ENCODE data around the gene C22orf15.

Gene C22orf15

DNA sequence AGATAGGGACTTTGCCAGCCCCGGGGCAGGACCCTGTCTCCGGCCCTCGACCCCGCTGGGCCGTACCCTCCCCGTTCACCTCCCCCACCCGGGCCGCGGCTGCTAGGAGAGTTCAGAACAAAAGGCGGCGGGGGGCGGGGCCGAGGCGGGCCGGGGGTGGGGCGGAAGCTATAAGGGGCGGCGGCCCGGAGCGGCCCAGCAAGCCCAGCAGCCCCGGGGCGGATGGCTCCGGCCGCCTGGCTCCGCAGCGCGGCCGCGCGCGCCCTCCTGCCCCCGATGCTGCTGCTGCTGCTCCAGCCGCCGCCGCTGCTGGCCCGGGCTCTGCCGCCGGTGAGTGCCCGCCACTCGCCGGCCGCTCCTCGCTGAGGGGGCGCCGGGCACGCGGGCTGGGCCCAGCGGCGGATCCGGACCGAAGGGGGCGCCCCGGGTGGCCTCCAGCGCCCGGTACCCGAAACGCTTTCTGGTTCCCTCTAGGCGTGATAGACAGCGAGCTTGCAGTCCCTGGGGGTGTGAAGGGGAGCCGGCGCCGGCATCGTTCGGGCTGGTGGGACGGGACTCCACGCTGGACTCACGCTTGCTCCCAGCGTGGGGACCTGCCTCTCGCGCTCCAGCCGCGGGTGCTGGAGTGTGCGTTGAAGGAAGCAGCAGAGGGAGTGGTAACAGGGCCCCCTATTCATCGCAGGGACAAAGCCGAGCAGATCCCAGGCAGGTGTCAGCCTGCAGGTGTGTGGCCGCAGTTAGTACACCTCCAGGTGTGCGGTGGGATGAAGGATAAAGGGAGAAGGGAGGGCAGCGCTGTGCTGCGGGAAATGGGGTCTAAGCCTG, 10.1 kb downstream of the C22orf15 start, which contains the start of gene MMP11:
TSS of gene MMP11 (plus strand) at position 201 of the 825 bp plus-strand sequence. CDS start at position 223, 22 bp downstream.
- DNase-seq (ENCODE audit: low read depth): peak; percentile 38

DNA sequence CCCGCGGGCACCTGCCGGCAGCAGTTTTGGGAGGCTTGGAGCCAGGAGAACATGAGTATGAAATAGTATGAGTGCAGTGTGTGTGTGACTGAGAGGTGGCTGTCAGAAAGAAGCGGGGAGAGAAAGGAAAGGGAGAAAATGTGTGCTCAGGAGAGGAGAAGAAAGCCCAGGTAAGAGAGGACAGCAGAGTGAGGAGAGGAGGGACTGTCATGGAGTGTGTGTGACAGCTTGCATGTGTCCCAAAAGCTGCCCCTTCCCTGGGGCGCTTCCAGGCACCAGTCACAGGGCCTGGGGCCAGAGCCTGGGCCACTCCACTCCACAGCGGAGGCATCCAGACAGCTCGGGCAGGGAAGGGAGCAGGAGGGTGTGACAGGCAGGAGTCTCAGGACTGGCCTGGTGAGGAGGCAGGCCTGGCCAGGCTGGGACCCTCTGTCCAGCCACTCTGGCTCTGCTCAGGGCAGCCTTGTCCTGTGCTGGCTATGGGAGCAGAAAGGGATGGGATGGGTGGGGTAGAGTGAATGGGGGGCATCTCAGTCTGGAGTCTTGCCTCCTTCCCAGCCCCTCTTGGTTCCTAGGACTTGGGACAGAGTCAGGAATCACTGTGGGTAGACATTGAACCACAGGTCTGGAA, 10.8 kb downstream of the C22orf15 start:
- no peak for DNase-seq (ENCODE audit: low read depth)

DNA sequence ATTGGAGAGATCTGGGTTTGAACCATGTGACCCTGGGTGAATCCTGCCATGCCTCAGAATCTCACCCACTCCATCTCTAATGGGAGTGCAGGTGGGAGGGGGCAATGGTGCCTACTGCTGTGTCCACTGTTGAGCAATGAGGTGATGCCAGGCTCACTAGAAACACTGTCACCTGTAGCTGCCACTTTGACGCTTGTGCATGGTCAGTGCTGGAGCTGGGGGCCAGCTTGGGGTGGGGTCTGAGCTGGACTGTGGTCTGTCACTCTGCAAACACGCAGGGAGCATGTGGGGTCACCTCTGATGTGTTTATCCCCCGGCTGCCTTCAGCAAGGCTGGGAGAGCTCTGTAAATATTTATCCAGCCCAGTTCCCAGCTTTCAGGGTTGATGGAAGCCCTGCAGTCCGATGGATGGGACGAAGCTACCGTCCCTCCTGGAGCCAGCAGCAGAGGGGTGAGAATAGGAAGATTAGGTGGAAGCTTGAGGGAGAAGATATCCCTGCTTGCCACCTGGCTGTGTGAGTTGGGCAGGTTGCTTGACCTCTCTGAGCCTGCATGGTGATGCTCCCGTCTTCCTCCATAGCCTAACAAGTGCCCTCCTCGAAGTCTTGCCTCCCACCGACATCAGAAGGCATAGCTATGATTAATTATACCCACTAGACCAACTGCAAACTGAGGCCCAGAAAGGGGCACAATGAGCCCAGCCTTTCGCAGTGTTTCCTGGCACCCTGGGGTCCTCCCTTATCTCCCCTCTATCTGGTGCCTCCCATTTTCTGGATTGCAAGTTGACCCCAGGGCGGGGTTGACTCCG, 11.5 kb downstream of the C22orf15 start:
- no peak for DNase-seq (ENCODE audit: low read depth)

DNA sequence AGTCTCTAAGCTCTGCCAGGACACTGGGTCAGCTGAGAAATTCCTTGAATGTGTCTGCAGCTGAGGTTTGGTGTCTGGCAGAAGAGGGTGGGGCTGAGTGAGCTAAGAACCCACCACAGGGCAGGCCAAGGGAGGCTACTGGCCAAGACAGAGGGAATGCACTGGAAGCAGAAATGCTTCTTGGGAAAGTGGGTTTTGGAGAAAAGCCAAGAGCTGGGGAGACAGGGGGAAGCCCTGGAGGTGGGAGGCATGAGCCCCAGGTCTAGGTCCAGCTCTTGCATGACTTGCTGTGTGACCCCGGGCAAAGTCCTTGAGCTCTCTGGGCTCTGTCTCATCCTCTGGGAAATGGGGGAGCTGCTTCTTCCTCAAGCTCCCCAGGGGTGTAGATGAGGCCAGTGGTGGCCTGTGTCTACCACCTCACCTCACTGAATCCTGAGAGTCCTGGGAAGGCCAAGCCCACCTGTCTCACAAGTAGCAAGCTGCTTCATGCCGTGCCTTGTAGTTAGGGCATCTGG, 12.2 kb downstream of the C22orf15 start:
- DNase-seq (ENCODE audit: low read depth): no peak

DNA sequence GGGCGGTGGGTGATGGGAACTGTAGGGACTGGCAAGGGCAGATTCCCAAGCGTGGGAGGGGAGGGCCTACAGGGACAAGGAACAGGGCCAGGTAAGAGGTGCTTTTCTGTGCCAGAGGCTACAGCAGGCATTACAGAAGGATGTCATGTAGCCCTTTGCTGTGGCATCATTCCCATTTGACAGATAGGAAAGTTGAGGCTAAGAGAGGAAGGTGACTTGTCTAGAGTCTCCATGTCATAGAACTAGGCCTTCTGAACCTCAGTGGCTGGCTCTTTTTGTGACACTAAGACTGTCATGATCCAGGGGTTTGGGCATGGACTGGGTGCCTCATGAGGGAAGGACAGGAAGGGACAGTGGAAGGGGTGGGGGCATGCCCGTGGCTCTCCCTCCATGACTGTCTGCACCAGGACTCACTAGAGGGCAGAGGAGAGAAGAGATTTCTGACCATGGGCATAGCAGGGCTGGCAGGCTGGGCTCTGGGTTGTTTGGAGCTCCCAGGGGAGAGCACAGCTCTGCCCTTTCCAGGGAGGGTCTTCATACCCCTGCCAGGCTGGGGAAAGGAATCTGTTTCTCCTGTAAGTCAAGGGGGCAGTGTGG, 13.1 kb downstream of the C22orf15 start:
- no peak for DNase-seq (ENCODE audit: low read depth)

DNA sequence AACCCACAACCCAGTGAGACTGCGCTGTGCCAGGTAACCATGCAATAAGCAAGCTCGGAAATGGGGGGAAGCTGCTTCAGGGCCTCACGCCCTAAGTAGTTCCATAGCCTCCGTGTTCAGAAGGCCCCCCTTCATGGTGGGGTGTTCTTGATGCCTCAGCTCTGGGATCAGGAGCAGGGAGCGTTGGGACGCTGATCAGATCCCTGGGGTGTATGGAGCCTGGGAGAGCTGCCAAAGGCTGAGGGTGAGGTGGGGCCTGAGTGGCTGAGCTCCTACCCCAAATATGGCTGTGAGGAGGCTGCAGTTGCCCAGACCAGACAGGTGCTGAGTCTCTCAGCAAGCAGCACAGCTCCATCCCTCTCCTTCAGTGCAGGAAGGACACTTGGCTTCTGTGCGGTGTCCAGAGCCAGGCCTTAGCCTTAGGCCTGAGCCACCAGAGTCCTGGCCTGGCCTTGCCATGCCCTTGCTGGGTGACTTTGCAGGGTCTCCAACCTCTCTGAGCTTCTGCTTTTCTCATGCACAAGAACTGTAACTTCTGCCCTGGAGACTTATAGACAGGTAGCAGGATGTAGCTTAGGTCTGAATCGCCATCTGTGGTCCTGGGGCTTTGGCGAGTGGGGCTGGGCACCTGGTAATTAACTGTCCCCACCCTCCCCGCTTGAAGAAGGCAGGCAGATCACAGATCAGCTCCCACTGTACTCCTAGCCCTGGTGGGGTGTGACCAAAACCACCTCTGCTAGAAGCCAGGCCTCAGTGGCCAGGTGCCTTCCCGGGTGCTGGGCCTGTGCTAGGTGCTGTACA, 15.2 kb downstream of the C22orf15 start:
- no peak for DNase-seq (ENCODE audit: low read depth)

DNA sequence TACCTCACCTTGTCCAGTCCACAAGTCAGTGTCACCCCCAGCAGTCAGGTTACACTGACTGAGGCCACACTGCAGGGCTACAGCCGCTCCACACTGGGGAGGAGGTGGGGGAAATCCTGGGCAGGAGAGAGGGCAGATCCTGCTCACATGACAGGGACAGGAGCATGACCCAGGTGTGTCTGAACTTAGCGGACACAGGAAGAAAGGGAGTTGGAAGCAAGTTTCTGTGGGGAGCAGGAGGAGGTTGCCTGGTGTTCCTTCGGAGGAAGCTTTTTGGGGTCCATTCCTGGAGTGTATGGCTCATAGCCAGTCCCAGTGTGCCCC, 15.7 kb downstream of the C22orf15 start:
- DNase-seq (ENCODE audit: low read depth): no peak

DNA sequence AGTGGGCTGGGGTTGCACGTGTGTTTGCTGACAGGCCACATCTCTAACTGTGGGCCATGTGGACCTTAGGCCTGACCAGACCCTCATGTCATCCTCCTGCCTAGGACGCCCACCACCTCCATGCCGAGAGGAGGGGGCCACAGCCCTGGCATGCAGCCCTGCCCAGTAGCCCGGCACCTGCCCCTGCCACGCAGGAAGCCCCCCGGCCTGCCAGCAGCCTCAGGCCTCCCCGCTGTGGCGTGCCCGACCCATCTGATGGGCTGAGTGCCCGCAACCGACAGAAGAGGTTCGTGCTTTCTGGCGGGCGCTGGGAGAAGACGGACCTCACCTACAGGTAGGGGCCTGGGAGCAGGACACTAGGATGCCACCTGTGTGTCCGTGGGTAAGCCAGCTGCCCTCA, 16.3 kb downstream of the C22orf15 start:
- DNase-seq (ENCODE audit: low read depth): no peak

DNA sequence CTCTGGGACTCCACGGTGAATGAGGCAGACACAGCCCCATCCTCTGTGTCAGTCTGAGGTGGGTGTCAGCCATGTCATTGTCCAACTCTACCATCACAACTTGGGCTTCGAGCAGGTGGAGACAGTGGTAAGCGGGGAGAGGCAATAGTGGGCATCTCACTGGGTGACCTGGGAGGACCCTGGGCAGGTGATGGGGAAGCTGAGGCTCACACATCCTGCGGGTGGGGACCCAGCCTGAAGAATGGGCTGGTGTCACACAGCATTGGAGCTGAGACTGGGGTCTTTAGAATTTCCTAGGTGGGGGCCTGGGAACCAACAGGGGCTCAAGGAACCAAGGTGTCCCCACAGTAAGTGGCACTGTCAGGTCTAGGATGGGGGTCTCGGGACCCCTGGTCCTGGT, 16.9 kb downstream of the C22orf15 start:
- no peak for DNase-seq (ENCODE audit: low read depth)

DNA sequence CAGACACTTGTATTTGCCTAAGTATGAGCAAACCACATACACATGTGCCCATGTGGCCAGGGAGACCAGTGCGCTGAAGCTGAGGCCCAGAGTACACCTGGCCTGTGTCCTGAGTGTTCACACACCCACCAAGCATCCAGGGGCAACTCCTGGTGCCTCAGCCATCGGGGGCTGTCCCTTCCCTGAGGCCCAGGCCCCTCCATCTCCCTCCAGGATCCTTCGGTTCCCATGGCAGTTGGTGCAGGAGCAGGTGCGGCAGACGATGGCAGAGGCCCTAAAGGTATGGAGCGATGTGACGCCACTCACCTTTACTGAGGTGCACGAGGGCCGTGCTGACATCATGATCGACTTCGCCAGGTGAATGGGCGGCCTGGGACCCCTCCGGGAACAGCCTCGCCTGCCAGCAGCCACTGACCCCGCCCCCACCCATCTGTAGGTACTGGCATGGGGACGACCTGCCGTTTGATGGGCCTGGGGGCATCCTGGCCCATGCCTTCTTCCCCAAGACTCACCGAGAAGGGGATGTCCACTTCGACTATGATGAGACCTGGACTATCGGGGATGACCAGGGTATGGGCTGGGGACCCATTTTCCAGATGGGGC, 17.5 kb downstream of the C22orf15 start:
- DNase-seq (ENCODE audit: low read depth): no peak

DNA sequence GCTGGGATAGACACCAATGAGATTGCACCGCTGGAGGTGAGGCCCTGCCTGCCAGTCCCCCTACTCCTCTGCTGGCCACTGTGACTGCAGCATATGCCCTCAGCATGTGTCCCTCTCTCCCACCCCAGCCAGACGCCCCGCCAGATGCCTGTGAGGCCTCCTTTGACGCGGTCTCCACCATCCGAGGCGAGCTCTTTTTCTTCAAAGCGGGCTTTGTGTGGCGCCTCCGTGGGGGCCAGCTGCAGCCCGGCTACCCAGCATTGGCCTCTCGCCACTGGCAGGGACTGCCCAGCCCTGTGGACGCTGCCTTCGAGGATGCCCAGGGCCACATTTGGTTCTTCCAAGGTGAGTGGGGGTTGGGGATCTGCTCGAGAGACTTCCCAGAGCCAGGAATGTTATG, 18.3 kb downstream of the C22orf15 start:
- no peak for DNase-seq (ENCODE audit: low read depth)

DNA sequence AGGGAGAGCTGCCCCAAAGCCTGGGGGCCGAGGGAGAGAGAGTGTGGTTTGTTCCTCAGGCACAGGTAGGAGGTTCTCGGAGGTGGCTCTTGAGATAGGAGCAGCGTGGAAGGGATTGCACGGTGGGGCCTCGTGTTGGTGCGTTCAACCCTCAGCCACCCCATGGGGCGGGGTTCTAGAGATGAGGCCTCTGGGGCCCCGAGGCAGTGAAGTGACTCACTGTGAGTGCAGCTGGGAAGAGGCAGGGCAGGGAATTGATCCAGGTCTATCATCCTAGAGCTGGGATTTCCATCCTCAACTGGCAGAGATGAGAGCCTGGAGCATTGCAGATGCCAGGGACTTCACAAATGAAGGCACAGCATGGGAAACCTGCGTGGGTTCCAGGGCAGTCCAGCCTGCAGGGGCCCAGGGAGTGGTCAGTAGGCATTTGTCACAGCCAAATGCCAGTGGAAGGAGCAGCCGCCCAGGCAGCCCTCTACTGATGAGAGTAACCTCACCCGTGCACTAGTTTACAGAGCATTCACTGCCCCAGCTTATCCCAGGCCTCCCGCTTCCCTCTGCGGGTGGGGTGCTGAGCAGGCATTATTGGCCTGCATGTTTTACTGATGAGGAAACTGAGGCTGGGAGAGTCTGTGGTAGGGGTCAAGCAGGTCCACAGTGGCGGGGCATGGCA, 18.9 kb downstream of the C22orf15 start:
- DNase-seq (ENCODE audit: low read depth): no peak

DNA sequence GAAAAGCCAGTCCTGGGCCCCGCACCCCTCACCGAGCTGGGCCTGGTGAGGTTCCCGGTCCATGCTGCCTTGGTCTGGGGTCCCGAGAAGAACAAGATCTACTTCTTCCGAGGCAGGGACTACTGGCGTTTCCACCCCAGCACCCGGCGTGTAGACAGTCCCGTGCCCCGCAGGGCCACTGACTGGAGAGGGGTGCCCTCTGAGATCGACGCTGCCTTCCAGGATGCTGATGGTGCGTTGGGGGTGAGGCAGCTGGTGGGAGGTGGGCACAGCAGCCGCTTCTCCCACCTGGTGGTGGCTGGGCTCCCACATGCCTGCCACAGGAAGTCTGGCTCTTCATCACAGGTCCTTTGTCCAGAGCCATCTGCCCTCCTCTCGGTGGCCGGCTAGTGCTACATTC, 19.5 kb downstream of the C22orf15 start:
- DNase-seq (ENCODE audit: low read depth): no peak

DNA sequence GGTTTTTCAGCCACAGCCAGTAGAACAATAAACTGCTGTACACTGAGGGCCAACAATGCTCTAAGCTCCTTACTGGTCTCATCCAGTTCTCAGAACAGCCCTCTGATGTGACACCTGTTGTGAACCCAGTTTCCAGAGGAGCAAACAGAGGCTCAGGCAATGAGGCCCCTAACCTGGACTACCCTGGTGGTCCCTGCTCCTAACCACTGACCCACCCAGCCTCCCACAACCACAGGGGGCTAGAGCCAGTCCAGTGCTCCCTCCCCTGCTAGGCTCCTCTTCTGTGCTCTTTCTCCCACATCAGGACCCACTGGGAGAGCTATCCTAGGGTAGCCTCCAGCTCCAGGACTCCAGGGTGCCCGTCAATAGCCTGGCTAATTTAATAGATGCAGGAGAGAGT, 19.9 kb downstream of the C22orf15 start:
- DNase-seq (ENCODE audit: low read depth): no peak

DNA sequence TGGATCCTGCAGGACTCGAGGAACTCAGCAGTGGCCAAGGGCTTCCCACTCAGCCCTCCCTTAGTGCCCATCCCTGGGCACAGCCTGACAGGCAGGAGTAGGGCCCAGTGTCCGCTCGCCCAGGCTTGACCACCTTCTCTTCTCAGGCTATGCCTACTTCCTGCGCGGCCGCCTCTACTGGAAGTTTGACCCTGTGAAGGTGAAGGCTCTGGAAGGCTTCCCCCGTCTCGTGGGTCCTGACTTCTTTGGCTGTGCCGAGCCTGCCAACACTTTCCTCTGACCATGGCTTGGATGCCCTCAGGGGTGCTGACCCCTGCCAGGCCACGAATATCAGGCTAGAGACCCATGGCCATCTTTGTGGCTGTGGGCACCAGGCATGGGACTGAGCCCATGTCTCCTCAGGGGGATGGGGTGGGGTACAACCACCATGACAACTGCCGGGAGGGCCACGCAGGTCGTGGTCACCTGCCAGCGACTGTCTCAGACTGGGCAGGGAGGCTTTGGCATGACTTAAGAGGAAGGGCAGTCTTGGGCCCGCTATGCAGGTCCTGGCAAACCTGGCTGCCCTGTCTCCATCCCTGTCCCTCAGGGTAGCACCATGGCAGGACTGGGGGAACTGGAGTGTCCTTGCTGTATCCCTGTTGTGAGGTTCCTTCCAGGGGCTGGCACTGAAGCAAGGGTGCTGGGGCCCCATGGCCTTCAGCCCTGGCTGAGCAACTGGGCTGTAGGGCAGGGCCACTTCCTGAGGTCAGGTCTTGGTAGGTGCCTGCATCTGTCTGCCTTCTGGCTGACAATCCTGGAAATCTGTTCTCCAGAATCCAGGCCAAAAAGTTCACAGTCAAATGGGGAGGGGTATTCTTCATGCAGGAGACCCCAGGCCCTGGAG, 20.7 kb downstream of the C22orf15 start:
- DNase-seq (ENCODE audit: low read depth): no peak

DNA sequence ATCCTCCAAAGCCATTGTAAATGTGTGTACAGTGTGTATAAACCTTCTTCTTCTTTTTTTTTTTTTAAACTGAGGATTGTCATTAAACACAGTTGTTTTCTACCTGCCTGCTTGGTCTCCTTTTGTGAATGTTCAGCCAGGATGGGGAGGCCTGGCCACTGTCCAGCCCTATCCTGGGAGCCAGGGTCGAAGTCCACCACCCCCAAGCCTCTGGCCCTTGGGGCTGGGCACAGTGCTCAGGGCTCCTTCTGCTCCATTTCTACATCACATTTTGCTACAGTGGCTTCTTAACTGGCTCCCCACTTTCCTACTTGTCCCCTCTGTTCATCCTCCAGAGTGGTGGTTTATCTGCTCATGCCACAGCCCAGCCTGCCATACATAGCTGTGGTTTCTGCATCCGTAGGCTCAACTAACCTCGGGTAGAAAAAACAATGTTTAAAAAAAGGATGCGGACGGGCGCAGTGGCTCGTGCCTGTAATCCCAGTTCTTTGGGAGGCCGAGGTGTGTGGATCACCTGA, 21.5 kb downstream of the C22orf15 start:
- DNase-seq (ENCODE audit: low read depth): no peak

DNA sequence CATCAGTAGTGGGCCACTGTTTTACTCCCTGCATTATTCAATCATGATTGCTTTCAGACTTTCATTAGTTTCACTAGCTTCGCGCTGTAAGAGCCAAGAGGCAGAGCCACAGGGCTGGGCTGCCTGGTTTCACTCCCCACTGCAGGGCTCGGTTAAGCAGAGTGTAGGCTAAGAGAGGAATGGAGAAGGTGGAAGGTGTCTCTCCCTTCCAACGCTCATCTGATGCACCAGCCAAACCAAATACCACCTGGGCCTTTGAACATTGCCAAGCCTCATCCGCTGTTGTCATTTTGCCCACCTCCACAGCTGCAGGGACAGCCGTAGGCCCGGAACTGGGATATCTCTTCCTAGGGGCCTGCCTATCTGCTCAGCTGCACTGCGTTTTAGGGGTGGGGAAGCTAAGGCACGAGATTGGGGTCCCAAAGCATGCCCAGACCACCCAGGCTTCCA, 23.5 kb downstream of the C22orf15 start:
- no peak for DNase-seq (ENCODE audit: low read depth)

DNA sequence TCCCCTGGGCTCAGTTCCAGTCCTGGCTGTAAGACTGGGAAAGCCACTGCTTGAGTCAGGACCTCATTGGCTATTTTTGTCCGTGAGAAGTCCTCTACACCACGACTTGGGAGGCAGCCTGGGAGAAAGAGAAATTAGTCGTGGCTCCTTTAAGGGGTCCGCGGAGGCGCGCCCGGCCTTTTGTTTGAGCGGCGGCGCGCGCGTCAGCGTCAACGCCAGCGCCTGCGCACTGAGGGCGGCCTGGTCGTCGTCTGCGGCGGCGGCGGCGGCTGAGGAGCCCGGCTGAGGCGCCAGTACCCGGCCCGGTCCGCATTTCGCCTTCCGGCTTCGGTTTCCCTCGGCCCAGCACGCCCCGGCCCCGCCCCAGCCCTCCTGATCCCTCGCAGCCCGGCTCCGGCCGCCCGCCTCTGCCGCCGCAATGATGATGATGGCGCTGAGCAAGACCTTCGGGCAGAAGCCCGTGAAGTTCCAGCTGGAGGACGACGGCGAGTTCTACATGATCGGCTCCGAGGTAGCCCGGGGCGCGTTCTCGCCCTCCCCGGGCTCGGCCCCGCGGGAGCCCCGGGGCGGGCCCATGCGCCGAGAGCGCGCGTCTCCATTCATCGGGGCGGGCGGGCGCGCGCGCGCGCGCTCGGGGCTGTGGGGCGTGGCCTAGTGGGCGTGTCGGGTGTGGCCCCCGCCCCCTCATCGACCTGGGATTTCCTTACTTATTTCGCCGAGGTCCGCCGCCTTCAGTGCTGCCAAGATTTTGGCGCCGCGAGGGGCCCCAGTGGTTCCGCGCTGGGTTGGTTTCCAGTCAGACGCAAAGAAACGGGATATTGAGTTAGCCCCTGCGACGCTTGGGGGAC, 24.2 kb downstream of the C22orf15 start, which contains the start of gene SMARCB1:
TSS of gene SMARCB1 (plus strand) at position 215 of the 848 bp plus-strand sequence. CDS start at position 419, 204 bp downstream.
- DNase-seq (ENCODE audit: low read depth): peak; percentile 91

Measured in activated T-cell treated with anti-CD3 and anti-CD28 coated beads for 48 hours (primary cell).